Activated T-cell treated with anti-CD3 and anti-CD28 coated beads, Interleukin-2, amount 50 U/mL, for 4 hours (primary cell): ENCODE data around the gene SF3A1. TPM values are rescaled to one million over a fixed set of nuclear protein-coding genes. Genes with fewer than 3 reads are reported as not detected.
A peak's percentile ranks its signal among the peaks of the same experiment; 100 is the strongest.
"Not testable (repeated sequence)": the region's sequence is repeated elsewhere in the genome, so short reads cannot be mapped to it uniquely, and the experiment has no call there.

Source experiments
- ATAC-seq, 2 donors: fragments of 200-7000 bp; cut with Tn5 transposase; one replicate each; pipeline ENCODE4 v1.10.0; 2021
- DNase-seq: peaks from one replicate; pipeline ENCODE4 v3.0.0-alpha.2; 2020
- H3K27me3 Mint-ChIP-seq: one replicate; pipeline ENCODE4 v1.8.0; 2021; ENCODE audit warnings: low read depth, mixed read lengths
- H3K36me3 Mint-ChIP-seq: one replicate; pipeline ENCODE4 v1.8.0; 2022; ENCODE audit warnings: mixed read lengths; ENCODE audit not compliant: insufficient read depth
- H3K4me1 Mint-ChIP-seq: one replicate; pipeline ENCODE4 v1.8.0; 2021; ENCODE audit warnings: low read depth, mixed read lengths
- H3K4me3 Mint-ChIP-seq: one replicate; pipeline ENCODE4 v1.8.0; 2021; ENCODE audit warnings: mild to moderate bottlenecking, moderate library complexity, mixed read lengths
- H3K9me3 Mint-ChIP-seq: one replicate; pipeline ENCODE4 v1.8.0; 2021; ENCODE audit warnings: mixed read lengths
- total RNA-seq, 3 donors: library from RNA; stranded (reverse); gene quantifications; one replicate each; pipeline ENCODE4 v1.2.1, GENCODE V29; 2021

Gene SF3A1
- total RNA-seq, 3 donors from 2014 or later, result 315 to 335 (median 324) TPM

- peaks cover 45% of the 10 kb centered on the region for H3K36me3 Mint-ChIP-seq
- H3K4me1 Mint-ChIP-seq, result peaks cover 75% of the 10 kb centered on the region
- peak overlapping the region; percentile 33 for H3K4me3 Mint-ChIP-seq
- H3K9me3 Mint-ChIP-seq, result no peaks in the 10 kb centered on the region
- no peak for ATAC-seq
- no peaks in the 10 kb centered on the region for H3K27me3 Mint-ChIP-seq
- DNase-seq, result no peak
These were observed 7.9 kb downstream of the SF3A1 start for GRCh38 chr22:30348809-30349208.

- H3K36me3 Mint-ChIP-seq, result peaks cover 45% of the 10 kb centered on the region
- H3K4me3 Mint-ChIP-seq, result peak overlapping the region; percentile 33
- no peak for ATAC-seq
- no peaks in the 10 kb centered on the region for H3K9me3 Mint-ChIP-seq
- H3K27me3 Mint-ChIP-seq, result no peaks in the 10 kb centered on the region
- no peak for DNase-seq
- peaks cover 71% of the 10 kb centered on the region for H3K4me1 Mint-ChIP-seq
These were observed 8.3 kb downstream of the SF3A1 start for GRCh38 chr22:30348404-30348803.

GRCh38 chr22:30347255-30347892 is 9.3 kb downstream of the SF3A1 start:
- peaks cover 64% of the 10 kb centered on the region for H3K4me1 Mint-ChIP-seq
- DNase-seq (no peak), ATAC-seq (peak; percentile 80 to 85)
- H3K9me3 Mint-ChIP-seq, result no peaks in the 10 kb centered on the region
- H3K36me3 Mint-ChIP-seq, result peaks cover 53% of the 10 kb centered on the region
- H3K4me3 Mint-ChIP-seq, result peak overlapping the region; percentile 40
- no peaks in the 10 kb centered on the region for H3K27me3 Mint-ChIP-seq

- no peak for DNase-seq
- ATAC-seq, result peak; percentile 42 to 44
- Mint-ChIP-seq H3K4me1 (peaks cover 42% of the 10 kb centered on the region), H3K9me3 (no peaks in the 10 kb centered on the region), H3K4me3 (no peak overlapping the region), H3K36me3 (peaks cover 50% of the 10 kb centered on the region), H3K27me3 (no peaks in the 10 kb centered on the region)
These were observed 12.1 kb downstream of the SF3A1 start for GRCh38 chr22:30344447-30345200.

- Mint-ChIP-seq H3K9me3 (no peaks in the 10 kb centered on the region), H3K27me3 (no peaks in the 10 kb centered on the region), H3K4me1 (peaks cover 14% of the 10 kb centered on the region), H3K4me3 (no peak overlapping the region), H3K36me3 (peaks cover 54% of the 10 kb centered on the region)
- ATAC-seq (no peak), DNase-seq (no peak)
These were observed 15.6 kb downstream of the SF3A1 start for GRCh38 chr22:30340911-30341685.

GRCh38 chr22:30338802-30339201 is 17.9 kb downstream of the SF3A1 start:
- no peak for DNase-seq
- Mint-ChIP-seq H3K4me1 (peaks cover 19% of the 10 kb centered on the region), H3K36me3 (peaks cover 62% of the 10 kb centered on the region), H3K27me3 (no peaks in the 10 kb centered on the region), H3K4me3 (no peak overlapping the region), H3K9me3 (no peaks in the 10 kb centered on the region)
- no peak for ATAC-seq

- not testable (repeated sequence) for H3K4me3 Mint-ChIP-seq, H3K9me3 Mint-ChIP-seq, DNase-seq, H3K27me3 Mint-ChIP-seq, ATAC-seq
- peaks cover 61% of the 10 kb centered on the region for H3K36me3 Mint-ChIP-seq
- peaks cover 24% of the 10 kb centered on the region for H3K4me1 Mint-ChIP-seq
These were observed 18.4 kb downstream of the SF3A1 start for GRCh38 chr22:30338341-30338740.

- ATAC-seq, result no peak
- H3K4me1 Mint-ChIP-seq, result peaks cover 29% of the 10 kb centered on the region
- peaks cover 56% of the 10 kb centered on the region for H3K36me3 Mint-ChIP-seq
- no peak overlapping the region for H3K4me3 Mint-ChIP-seq
- no peaks in the 10 kb centered on the region for H3K27me3 Mint-ChIP-seq
- no peaks in the 10 kb centered on the region for H3K9me3 Mint-ChIP-seq
- no peak for DNase-seq
These were observed 19.3 kb downstream of the SF3A1 start for GRCh38 chr22:30337461-30337778.

- Mint-ChIP-seq H3K9me3 (no peaks in the 10 kb centered on the region), H3K4me1 (peaks cover 29% of the 10 kb centered on the region), H3K4me3 (no peak overlapping the region), H3K27me3 (no peaks in the 10 kb centered on the region), H3K36me3 (peaks cover 55% of the 10 kb centered on the region)
- no peak for DNase-seq
- ATAC-seq, result no peak
These were observed 19.8 kb downstream of the SF3A1 start for GRCh38 chr22:30336752-30337460.

GRCh38 chr22:30335236-30335635 is 21.5 kb downstream of the SF3A1 start:
- H3K4me1 Mint-ChIP-seq, result peaks cover 29% of the 10 kb centered on the region
- H3K9me3 Mint-ChIP-seq, result no peaks in the 10 kb centered on the region
- no peak for ATAC-seq
- no peak overlapping the region for H3K4me3 Mint-ChIP-seq
- H3K27me3 Mint-ChIP-seq, result no peaks in the 10 kb centered on the region
- no peak for DNase-seq
- H3K36me3 Mint-ChIP-seq, result peaks cover 54% of the 10 kb centered on the region

GRCh38 chr22:30334646-30335045 is 22.0 kb downstream of the SF3A1 start:
- Mint-ChIP-seq H3K9me3 (no peaks in the 10 kb centered on the region), H3K36me3 (peaks cover 53% of the 10 kb centered on the region), H3K27me3 (no peaks in the 10 kb centered on the region), H3K4me1 (peaks cover 29% of the 10 kb centered on the region), H3K4me3 (no peak overlapping the region)
- DNase-seq, result no peak
- peak in 1 of 2 donors; percentile 27 for ATAC-seq

- Mint-ChIP-seq H3K27me3 (no peaks in the 10 kb centered on the region), H3K4me1 (peaks cover 29% of the 10 kb centered on the region), H3K36me3 (peaks cover 49% of the 10 kb centered on the region), H3K4me3 (no peak overlapping the region), H3K9me3 (no peaks in the 10 kb centered on the region)
- DNase-seq (no peak), ATAC-seq (peak in 1 of 2 donors; percentile 37)
These were observed 23.0 kb downstream of the SF3A1 start for GRCh38 chr22:30333707-30334087.

GRCh38 chr22:30332994-30333706 is 23.5 kb downstream of the SF3A1 start:
- H3K36me3 Mint-ChIP-seq, result peaks cover 46% of the 10 kb centered on the region
- H3K4me1 Mint-ChIP-seq, result peaks cover 29% of the 10 kb centered on the region
- no peaks in the 10 kb centered on the region for H3K27me3 Mint-ChIP-seq
- no peaks in the 10 kb centered on the region for H3K9me3 Mint-ChIP-seq
- no peak overlapping the region for H3K4me3 Mint-ChIP-seq
- no peak for DNase-seq
- peak; percentile 52 to 54 for ATAC-seq

- Mint-ChIP-seq H3K4me1 (peaks cover 34% of the 10 kb centered on the region), H3K9me3 (no peaks in the 10 kb centered on the region), H3K36me3 (peaks cover 41% of the 10 kb centered on the region), H3K4me3 (no peak overlapping the region), H3K27me3 (no peaks in the 10 kb centered on the region)
- no peak for ATAC-seq
- no peak for DNase-seq
These were observed 24.1 kb downstream of the SF3A1 start for GRCh38 chr22:30332551-30332950.
